ENCODE measurements around the gene UBE2I. TPM values are rescaled to one million over a fixed set of nuclear protein-coding genes. Genes with fewer than 3 reads are reported as not detected.

Gene UBE2I
- total RNA-seq, 2 donors from 2014 or later: 101 to 143 TPM

- Histone ChIP-seq H3K4me3 (no peak overlapping the region), H3K4me1 (peaks cover 19% of the 10 kb centered on the region), H3K9me3 (no peaks in the 10 kb centered on the region), H3K27me3 (peaks cover 49% of the 10 kb centered on the region), H3K9ac (ENCODE audit: low read depth in 2 of 2, low read length in 2 of 2) (no peak overlapping the region), H3K36me3 (no peaks in the 10 kb centered on the region), H3K27ac (no peak overlapping the region)
- intact Hi-C loops (cut with DNase I): no loop called here
- DNase-seq: no peak
- TF ChIP-seq CTCF (IDR thresholded peaks at IDR 0.05): no peak
Measured at GRCh38 chr16:1335996-1336395, 26.6 kb downstream of the UBE2I start.

- H3K4me3 ChIP-seq: no peak overlapping the region
- intact Hi-C loops (cut with DNase I): no loop called here
- DNase-seq: no peak
- peaks cover 14% of the 10 kb centered on the region for H3K4me1 ChIP-seq
- H3K9ac ChIP-seq (ENCODE audit: low read depth in 2 of 2, low read length in 2 of 2): no peak overlapping the region
- no peak for TF ChIP-seq CTCF (IDR thresholded peaks at IDR 0.05)
- H3K9me3 ChIP-seq: no peaks in the 10 kb centered on the region
- peaks cover 48% of the 10 kb centered on the region for H3K27me3 ChIP-seq
- H3K36me3 ChIP-seq: no peaks in the 10 kb centered on the region
- no peak overlapping the region for H3K27ac ChIP-seq
Measured at GRCh38 chr16:1336619-1337018, 27.2 kb downstream of the UBE2I start.

GRCh38 chr16:1337486-1337885 lies 28.1 kb downstream of the UBE2I start:
- Histone ChIP-seq H3K9me3 (no peaks in the 10 kb centered on the region), H3K27ac (no peak overlapping the region), H3K4me1 (peaks cover 10% of the 10 kb centered on the region), H3K4me3 (no peak overlapping the region), H3K36me3 (no peaks in the 10 kb centered on the region), H3K9ac (ENCODE audit: low read depth in 2 of 2, low read length in 2 of 2) (no peak overlapping the region), H3K27me3 (peaks cover 39% of the 10 kb centered on the region)
- no peak for DNase-seq
- intact Hi-C loops (cut with DNase I): no loop called here
- no peak for TF ChIP-seq CTCF (IDR thresholded peaks at IDR 0.05)

- intact Hi-C loops (cut with DNase I): no loop called here
- Histone ChIP-seq H3K4me3 (no peak overlapping the region), H3K9ac (ENCODE audit: low read depth in 2 of 2, low read length in 2 of 2) (no peak overlapping the region), H3K4me1 (peaks cover 12% of the 10 kb centered on the region), H3K36me3 (no peaks in the 10 kb centered on the region), H3K9me3 (no peaks in the 10 kb centered on the region), H3K27ac (no peak overlapping the region), H3K27me3 (peaks cover 32% of the 10 kb centered on the region)
- DNase-seq: peak; percentile 52
- peak; percentile 44 for TF ChIP-seq CTCF (IDR thresholded peaks at IDR 0.05)
Measured at GRCh38 chr16:1338119-1338730, 28.8 kb downstream of the UBE2I start.

GRCh38 chr16:1338855-1339675 lies 29.6 kb downstream of the UBE2I start:
- Histone ChIP-seq H3K9me3 (no peaks in the 10 kb centered on the region), H3K4me3 (no peak overlapping the region), H3K36me3 (no peaks in the 10 kb centered on the region), H3K9ac (ENCODE audit: low read depth in 2 of 2, low read length in 2 of 2) (no peak overlapping the region), H3K4me1 (peaks cover 7% of the 10 kb centered on the region), H3K27me3 (peaks cover 23% of the 10 kb centered on the region), H3K27ac (no peak overlapping the region)
- TF ChIP-seq CTCF (IDR thresholded peaks at IDR 0.05): no peak
- intact Hi-C loops (cut with DNase I): no loop called here
- no peak for DNase-seq

Data from colonic mucosa (tissue), 4 donors.